Ascending aorta (tissue), 2 donors: Measurements from ENCODE around the gene DUSP5. TPM values are rescaled to one million over a fixed set of nuclear protein-coding genes. Genes with fewer than 3 reads are reported as not detected.

Source experiments
- DNase-seq, 2 donors: peaks; one replicate each; pipeline ENCODE4 v3.0.0-alpha.2; 2019; ENCODE audit warnings: low spot score in 2 of 2
- H3K27ac ChIP-seq, 2 donors: fragments of 200-600 bp; sonication (generic); one replicate each; pipeline ENCODE4 v1.5.1; 2016 to 2017; ENCODE audit warnings: mild to moderate bottlenecking in 1 of 2
- H3K27me3 ChIP-seq: fragments of 200-600 bp; sonication (generic); one replicate; pipeline ENCODE4 v1.5.1; 2017
- H3K36me3 ChIP-seq, 2 donors: fragments of 200-600 bp; sonication (generic); one replicate each; pipeline ENCODE4 v1.5.1; 2016
- H3K4me1 ChIP-seq, 2 donors: fragments of 200-600 bp; sonication (generic); one replicate each; pipeline ENCODE4 v1.5.1; 2016 to 2017; ENCODE audit warnings: mild to moderate bottlenecking in 1 of 2
- H3K4me3 ChIP-seq, 2 donors: fragments of 200-600 bp; sonication (generic); one replicate each; pipeline ENCODE4 v1.5.1; 2016 to 2017; ENCODE audit warnings: mild to moderate bottlenecking in 1 of 2
- H3K9me3 ChIP-seq, 2 donors: fragments of 200-600 bp; sonication (generic); one replicate each; pipeline ENCODE4 v1.5.1; 2016
- intact Hi-C: fragments of 100-400 bp; cut with DNase I; formaldehyde crosslinking; loops from one replicate; pipeline ENCODE4 v1.15.1; 2023
- total RNA-seq: library from RNA; depleted of rRNA; stranded (reverse); fragments of >200 nt; gene quantifications from one replicate; pipeline ENCODE4 v1.1.0, GENCODE V29; 2016
- TF ChIP-seq, protein P1 (sequence below), 3 experiments: fragments of 200-600 bp in 2 of 3; fragments of 450-650 bp in 1 of 3; sonication (generic) in 2 of 3; IDR thresholded peaks; one replicate each; pipeline ENCODE4 v1.5.1; 2016 to 2019; ENCODE audit warnings: antibody characterized with exemption in 3 of 3, mild to moderate bottlenecking in 1 of 3, moderate library complexity in 1 of 3

DUSP5 gene
- total RNA-seq, 1 donor from 2014 or later, result 26.9 TPM

GRCh38 chr10:110498982-110499795 is 1.5 kb downstream of the DUSP5 start:
- no peak for DNase-seq
- no peaks in the 10 kb centered on the region for H3K36me3 ChIP-seq
- peak overlapping the region in 1 of 2 donors; percentile 19 for H3K27ac ChIP-seq
- peaks cover 0 to 24% of the 10 kb centered on the region in 2 donors for H3K4me1 ChIP-seq
- H3K4me3 ChIP-seq, result peak overlapping the region; percentile 77
- TF ChIP-seq, protein P1, sequence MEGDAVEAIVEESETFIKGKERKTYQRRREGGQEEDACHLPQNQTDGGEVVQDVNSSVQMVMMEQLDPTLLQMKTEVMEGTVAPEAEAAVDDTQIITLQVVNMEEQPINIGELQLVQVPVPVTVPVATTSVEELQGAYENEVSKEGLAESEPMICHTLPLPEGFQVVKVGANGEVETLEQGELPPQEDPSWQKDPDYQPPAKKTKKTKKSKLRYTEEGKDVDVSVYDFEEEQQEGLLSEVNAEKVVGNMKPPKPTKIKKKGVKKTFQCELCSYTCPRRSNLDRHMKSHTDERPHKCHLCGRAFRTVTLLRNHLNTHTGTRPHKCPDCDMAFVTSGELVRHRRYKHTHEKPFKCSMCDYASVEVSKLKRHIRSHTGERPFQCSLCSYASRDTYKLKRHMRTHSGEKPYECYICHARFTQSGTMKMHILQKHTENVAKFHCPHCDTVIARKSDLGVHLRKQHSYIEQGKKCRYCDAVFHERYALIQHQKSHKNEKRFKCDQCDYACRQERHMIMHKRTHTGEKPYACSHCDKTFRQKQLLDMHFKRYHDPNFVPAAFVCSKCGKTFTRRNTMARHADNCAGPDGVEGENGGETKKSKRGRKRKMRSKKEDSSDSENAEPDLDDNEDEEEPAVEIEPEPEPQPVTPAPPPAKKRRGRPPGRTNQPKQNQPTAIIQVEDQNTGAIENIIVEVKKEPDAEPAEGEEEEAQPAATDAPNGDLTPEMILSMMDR (IDR thresholded peaks at IDR 0.05), result no peak
- intact Hi-C loops, result loop anchor here (5.0 to 10.0 kb wide), 4 partner anchors 68 to 607 kb away; partner anchors contain the start of genes BBIP1, SHOC2 and SMC3
- H3K27me3 ChIP-seq, result no peaks in the 10 kb centered on the region
- no peaks in the 10 kb centered on the region for H3K9me3 ChIP-seq

- intact Hi-C loops, result loop anchor here (5.0 to 10.0 kb wide), 5 partner anchors 47 to 608 kb away; partner anchors contain the start of genes BBIP1, SHOC2 and SMC3
- Histone ChIP-seq H3K9me3 (no peaks in the 10 kb centered on the region), H3K4me3 (peak overlapping the region; percentile 77), H3K36me3 (no peaks in the 10 kb centered on the region), H3K27ac (peak overlapping the region in 1 of 2 donors; percentile 31), H3K27me3 (no peaks in the 10 kb centered on the region), H3K4me1 (peaks cover 0 to 24% of the 10 kb centered on the region in 2 donors)
- DNase-seq, result no peak
- TF ChIP-seq, protein P1 (IDR thresholded peaks at IDR 0.05), result no peak
These were observed 2.2 kb downstream of the DUSP5 start for GRCh38 chr10:110499796-110500514.

GRCh38 chr10:110500515-110500905 is 2.8 kb downstream of the DUSP5 start:
- no peaks in the 10 kb centered on the region for H3K9me3 ChIP-seq
- TF ChIP-seq, protein P1 (IDR thresholded peaks at IDR 0.05), result no peak
- H3K27ac ChIP-seq, result peak overlapping the region; percentile 31 to 52
- intact Hi-C loops, result loop anchor here (5.0 kb wide), 1 partner anchor 47 kb away; no protein-coding TSS in a partner anchor
- H3K27me3 ChIP-seq, result no peaks in the 10 kb centered on the region
- no peaks in the 10 kb centered on the region for H3K36me3 ChIP-seq
- no peak overlapping the region for H3K4me3 ChIP-seq
- peaks cover 0 to 24% of the 10 kb centered on the region in 2 donors for H3K4me1 ChIP-seq
- no peak for DNase-seq

DNA sequence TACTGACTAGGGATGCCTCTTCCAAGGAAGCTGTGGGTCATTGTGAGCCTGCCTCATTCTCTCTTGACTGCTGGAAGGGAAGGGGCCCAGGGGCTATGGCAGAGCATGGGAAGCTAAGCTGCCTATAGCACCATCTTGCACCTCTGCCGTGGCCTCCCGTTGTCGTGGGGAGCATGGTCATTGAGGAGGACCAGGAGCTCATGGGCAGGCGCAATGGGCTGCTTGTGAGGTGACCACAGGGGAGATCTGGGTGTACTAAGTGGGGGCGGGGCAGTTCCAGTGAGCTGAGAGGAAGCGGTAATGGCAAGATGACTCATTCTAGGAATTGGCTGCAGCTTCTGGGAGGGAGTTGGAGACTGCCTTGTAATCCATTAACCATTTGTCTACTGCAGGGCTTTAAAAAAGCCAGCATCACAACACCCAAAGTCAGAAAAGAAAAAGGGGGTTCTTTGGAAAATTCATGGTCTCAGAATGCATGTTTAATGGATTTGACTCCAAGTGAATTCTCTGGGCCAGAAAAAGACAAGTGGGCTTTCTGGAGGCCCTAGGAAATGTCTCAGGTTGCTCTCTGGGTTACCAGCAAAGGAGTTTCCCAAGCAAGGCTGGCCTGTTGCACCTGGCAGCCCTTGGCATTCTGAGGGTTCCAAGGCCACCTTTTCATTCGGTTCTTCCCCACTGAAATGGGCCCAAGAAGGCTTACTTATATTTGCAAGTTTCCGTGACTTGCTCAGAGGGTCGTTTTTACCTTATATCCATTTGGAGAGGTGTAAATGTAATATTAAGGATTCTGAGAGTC is 3.6 kb downstream of the DUSP5 start:
- H3K27me3 ChIP-seq, result no peaks in the 10 kb centered on the region
- H3K4me3 ChIP-seq, result peak overlapping the region in 1 of 2 donors; percentile 16
- intact Hi-C loops, result loop anchor here (5.0 kb wide), 1 partner anchor 46 kb away; no protein-coding TSS in a partner anchor
- H3K4me1 ChIP-seq, result peaks cover 0 to 24% of the 10 kb centered on the region in 2 donors
- peak overlapping the region; percentile 31 to 52 for H3K27ac ChIP-seq
- no peaks in the 10 kb centered on the region for H3K36me3 ChIP-seq
- TF ChIP-seq, protein P1 (IDR thresholded peaks at IDR 0.05), result no peak
- H3K9me3 ChIP-seq, result no peaks in the 10 kb centered on the region
- DNase-seq, result peak; percentile 66 to 93
